KOPT-K1 (cell line): ENCODE results near the gene OR4K14.
"Not testable (repeated sequence)": the region's sequence is repeated elsewhere in the genome, so short reads cannot be mapped to it uniquely, and the experiment has no call there.

ENCODE experiments used
- H3K27ac ChIP-seq: fragments of 200-600 bp; sonication (generic); 2 replicates; pipeline ENCODE4 v1.5.1; 2016; ENCODE audit warnings: antibody characterized with exemption, mild to moderate bottlenecking, low read depth, low read length; ENCODE audit not compliant: poor library complexity, severe bottlenecking
- H3K36me3 ChIP-seq: fragments of 200-600 bp; sonication (generic); 2 replicates; pipeline ENCODE4 v1.5.1; 2017; ENCODE audit warnings: antibody characterized with exemption, mild to moderate bottlenecking, low read length, moderate library complexity; ENCODE audit not compliant: insufficient read depth
- H3K9me3 ChIP-seq: fragments of 200-600 bp; sonication (generic); 2 replicates; pipeline ENCODE4 v1.5.1; 2017; ENCODE audit warnings: antibody characterized with exemption, low read length, mild to moderate bottlenecking; ENCODE audit not compliant: insufficient read depth, poor library complexity, severe bottlenecking

Gene OR4K14

GRCh38 chr14:20019257-20019865 lies at the start of gene OR4K14:
TSS of gene OR4K14 (minus strand) at chr14:20019307. CDS start at chr14:20015193, 4,114 bp downstream.
- H3K27ac ChIP-seq, result no peak within 1 kb of the TSS
- no peaks in the 10 kb centered on the region for H3K9me3 ChIP-seq
- no peaks in the 10 kb centered on the region for H3K36me3 ChIP-seq

- no peaks in the 10 kb centered on the region for H3K36me3 ChIP-seq
- no peak within 1 kb of the TSS for H3K27ac ChIP-seq
- no peaks in the 10 kb centered on the region for H3K9me3 ChIP-seq
Measured at GRCh38 chr14:20059745-20060144, 40.6 kb upstream of the OR4K14 start, which contains the start of gene OR4L1. TSS of gene OR4L1 (plus strand) at chr14:20060045. CDS start at chr14:20060045, 0 bp downstream.

- Histone ChIP-seq H3K27ac (no peak overlapping the region), H3K36me3 (no peaks in the 10 kb centered on the region), H3K9me3 (no peaks in the 10 kb centered on the region)
Measured at GRCh38 chr14:20048202-20048601, 29.1 kb upstream of the OR4K14 start.

DNA sequence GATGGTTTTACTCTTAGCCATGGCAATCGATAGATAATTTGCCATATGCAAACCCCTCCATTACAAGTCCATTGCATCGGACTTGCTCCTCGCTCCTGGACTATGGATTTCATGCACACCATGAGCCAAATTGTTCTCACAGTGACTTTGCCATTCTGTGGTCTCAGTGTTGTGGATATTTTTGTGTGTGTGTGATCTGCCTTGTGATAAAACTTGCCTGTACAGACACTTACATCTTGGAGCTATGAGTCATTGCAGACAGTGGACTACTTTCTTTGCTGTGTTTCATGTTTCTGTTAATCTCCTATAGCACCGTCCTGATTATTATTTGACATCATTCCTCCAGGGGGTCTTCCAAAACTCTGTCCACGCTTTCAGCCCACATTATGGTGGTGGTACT lies 25.1 kb upstream of the OR4K14 start:
- no peaks in the 10 kb centered on the region for H3K36me3 ChIP-seq
- no peak overlapping the region for H3K27ac ChIP-seq
- H3K9me3 ChIP-seq, result no peaks in the 10 kb centered on the region

DNA sequence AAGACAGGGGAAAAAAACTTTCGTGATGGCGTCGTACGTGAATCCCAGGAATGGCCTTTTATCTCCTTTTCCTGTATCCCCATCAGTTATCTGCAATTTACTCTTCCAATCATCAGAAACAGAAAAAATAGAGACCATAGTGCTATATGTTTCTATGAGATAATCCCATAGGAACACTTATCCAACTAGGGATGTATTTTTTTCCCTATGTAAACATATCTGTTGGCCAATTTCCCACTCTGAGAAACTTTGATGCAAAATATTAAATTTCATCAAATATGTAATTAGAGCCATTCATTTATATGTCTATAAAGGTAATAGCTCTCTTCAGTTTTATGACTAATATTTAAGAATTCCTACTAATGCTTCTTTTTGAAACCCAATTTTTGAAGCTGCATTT lies 16.8 kb upstream of the OR4K14 start, which contains the start of gene OR4K13:
Gene OR4K13 (minus strand): TSS at position 101 of the 400 bp plus-strand sequence. CDS start 1,280 bp downstream, outside the sequence.
- H3K27ac ChIP-seq, result no peak within 1 kb of the TSS
- H3K36me3 ChIP-seq, result no peaks in the 10 kb centered on the region
- no peaks in the 10 kb centered on the region for H3K9me3 ChIP-seq

- no peaks in the 10 kb centered on the region for H3K9me3 ChIP-seq
- no peaks in the 10 kb centered on the region for H3K36me3 ChIP-seq
- H3K27ac ChIP-seq, result no peak overlapping the region
Measured at GRCh38 chr14:20035449-20035848, 16.3 kb upstream of the OR4K14 start.

DNA sequence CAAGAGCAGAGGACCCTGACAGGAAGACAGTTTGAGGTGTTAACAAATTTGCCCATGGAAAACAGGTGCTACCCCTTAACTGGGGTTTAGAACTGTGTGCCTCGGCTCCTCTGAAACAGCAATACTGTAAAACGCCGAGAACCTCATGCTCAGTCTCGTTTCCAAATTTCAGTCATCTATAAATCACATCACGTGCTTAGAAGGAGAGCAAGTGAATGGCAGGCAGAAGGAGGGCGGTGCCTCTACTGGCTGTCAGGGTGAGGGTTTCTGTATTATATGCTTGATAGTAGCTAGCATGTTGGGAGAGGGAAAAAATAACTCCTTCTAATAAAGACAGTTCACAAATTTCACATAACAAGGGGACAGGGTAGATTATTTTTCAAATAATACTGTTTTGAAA lies 12.0 kb upstream of the OR4K14 start:
- H3K36me3 ChIP-seq, result no peaks in the 10 kb centered on the region
- no peaks in the 10 kb centered on the region for H3K9me3 ChIP-seq
- H3K27ac ChIP-seq, result no peak overlapping the region

GRCh38 chr14:20008156-20008555 lies 11.0 kb downstream of the OR4K14 start:
- Histone ChIP-seq H3K27ac (no peak overlapping the region), H3K9me3 (no peaks in the 10 kb centered on the region), H3K36me3 (no peaks in the 10 kb centered on the region)

DNA sequence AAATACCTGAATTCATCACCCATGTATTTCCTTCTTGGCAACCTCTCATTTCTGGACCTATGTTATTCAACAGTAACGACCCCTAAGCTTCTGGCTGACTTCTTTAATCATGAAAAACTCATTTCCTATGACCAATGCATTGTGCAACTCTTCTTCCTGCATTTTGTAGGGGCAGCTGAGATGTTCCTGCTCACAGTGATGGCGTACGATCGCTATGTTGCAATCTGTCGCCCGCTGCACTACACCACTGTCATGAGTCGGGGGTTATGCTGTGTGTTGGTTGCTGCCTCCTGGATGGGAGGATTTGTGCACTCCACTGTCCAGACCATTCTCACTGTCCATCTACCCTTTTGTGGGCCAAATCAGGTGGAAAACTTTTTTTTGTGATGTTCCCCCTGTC lies 16.8 kb downstream of the OR4K14 start:
- Histone ChIP-seq H3K27ac (no peak overlapping the region), H3K9me3 (no peaks in the 10 kb centered on the region)

GRCh38 chr14:20001863-20002262 lies 17.2 kb downstream of the OR4K14 start, which contains the start of gene OR4Q2:
TSS of gene OR4Q2 (plus strand) at chr14:20002163.
- H3K27ac ChIP-seq, result no peak within 1 kb of the TSS
- H3K9me3 ChIP-seq, result no peaks in the 10 kb centered on the region
- no peaks in the 10 kb centered on the region for H3K36me3 ChIP-seq

More for the DNA sequence above, 16.8 kb downstream of the OR4K14 start:
- H3K36me3 ChIP-seq, result no peaks in the 10 kb centered on the region

GRCh38 chr14:19993438-19993837 lies 25.7 kb downstream of the OR4K14 start:
- no peaks in the 10 kb centered on the region for H3K9me3 ChIP-seq
- H3K36me3 ChIP-seq, result no peaks in the 10 kb centered on the region
- H3K27ac ChIP-seq, result no peak overlapping the region

DNA sequence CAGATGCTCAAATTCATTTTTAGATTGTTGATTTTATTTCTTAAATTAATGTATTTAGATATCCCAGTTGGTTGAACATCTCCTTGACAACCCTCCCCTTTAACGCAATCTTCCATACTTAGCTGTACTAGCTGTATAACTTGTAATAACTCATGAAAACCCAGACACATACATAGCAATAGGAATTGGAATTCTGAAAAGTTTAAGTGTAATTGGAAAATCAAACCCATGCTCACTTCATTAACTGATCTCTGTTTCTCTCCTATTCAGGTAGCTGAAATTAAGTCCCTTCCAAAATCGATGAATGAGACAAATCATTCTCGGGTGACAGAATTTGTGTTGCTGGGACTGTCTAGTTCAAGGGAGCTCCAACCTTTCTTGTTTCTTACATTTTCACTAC lies 43.8 kb downstream of the OR4K14 start, which contains the start of gene OR4K15:
Gene OR4K15 (plus strand): TSS at position 301 of the 400 bp plus-strand sequence. CDS start 0 bp downstream, at position 301.
- no peak within 1 kb of the TSS for H3K27ac ChIP-seq
- no peaks in the 10 kb centered on the region for H3K36me3 ChIP-seq
- H3K9me3 ChIP-seq, result no peaks in the 10 kb centered on the region

GRCh38 chr14:19974844-19975243 lies 44.3 kb downstream of the OR4K14 start:
- no peaks in the 10 kb centered on the region for H3K9me3 ChIP-seq
- no peaks in the 10 kb centered on the region for H3K36me3 ChIP-seq
- H3K27ac ChIP-seq, result no peak overlapping the region

GRCh38 chr14:19969735-19970134 lies 49.4 kb downstream of the OR4K14 start:
- H3K36me3 ChIP-seq, H3K9me3 ChIP-seq, H3K27ac ChIP-seq: not testable (repeated sequence)
